ENCODE data around the gene MAPT. TPM values are rescaled to one million over a fixed set of nuclear protein-coding genes. Genes with fewer than 3 reads are reported as not detected.
"Not testable (repeated sequence)": the region's sequence is repeated elsewhere in the genome, so short reads cannot be mapped to it uniquely, and the experiment has no call there.

MAPT gene
- total RNA-seq, 6 experiments from 2014 or later = 0.11 to 0.43 (median 0.26) TPM

- DNase-seq = no peak
- Mint-ChIP-seq H3K4me3 (no peak overlapping the region), H3K4me1 (ENCODE audit: low read depth) (peaks cover 9% of the 10 kb centered on the region), H3K27ac (no peak overlapping the region), H3K36me3 (ENCODE audit: low read depth) (no peaks in the 10 kb centered on the region), H3K9me3 (no peaks in the 10 kb centered on the region), H3K27me3 (ENCODE audit: insufficient read depth) (peaks cover 5% of the 10 kb centered on the region)
- TF ChIP-seq CTCF (IDR thresholded peaks at IDR 0.05) = no peak
Measured at GRCh38 chr17:46000757-46001156, 106.4 kb downstream of the MAPT start.

GRCh38 chr17:46001390-46002310 lies 107.3 kb downstream of the MAPT start:
- no peak for DNase-seq
- Mint-ChIP-seq H3K36me3 (ENCODE audit: low read depth) (no peaks in the 10 kb centered on the region), H3K27me3 (ENCODE audit: insufficient read depth) (peaks cover 5% of the 10 kb centered on the region), H3K4me3 (no peak overlapping the region), H3K9me3 (no peaks in the 10 kb centered on the region), H3K27ac (no peak overlapping the region), H3K4me1 (ENCODE audit: low read depth) (peaks cover 9% of the 10 kb centered on the region)
- TF ChIP-seq CTCF (IDR thresholded peaks at IDR 0.05) = no peak

- Mint-ChIP-seq H3K27ac (no peak overlapping the region), H3K36me3 (ENCODE audit: low read depth) (no peaks in the 10 kb centered on the region), H3K27me3 (ENCODE audit: insufficient read depth) (peaks cover 5% of the 10 kb centered on the region), H3K4me1 (ENCODE audit: low read depth) (peaks cover 9% of the 10 kb centered on the region), H3K4me3 (no peak overlapping the region), H3K9me3 (no peaks in the 10 kb centered on the region)
- peak; percentile 38 for DNase-seq
- peak; percentile 98 for TF ChIP-seq CTCF (IDR thresholded peaks at IDR 0.05)
Measured at GRCh38 chr17:46002311-46002972, 108.1 kb downstream of the MAPT start.

GRCh38 chr17:46002973-46003316 lies 108.6 kb downstream of the MAPT start:
- Mint-ChIP-seq H3K27ac (no peak overlapping the region), H3K4me1 (ENCODE audit: low read depth) (peaks cover 6% of the 10 kb centered on the region), H3K4me3 (no peak overlapping the region), H3K27me3 (ENCODE audit: insufficient read depth) (peaks cover 5% of the 10 kb centered on the region), H3K36me3 (ENCODE audit: low read depth) (no peaks in the 10 kb centered on the region), H3K9me3 (no peaks in the 10 kb centered on the region)
- DNase-seq = no peak
- TF ChIP-seq CTCF (IDR thresholded peaks at IDR 0.05) = no peak

- no peaks in the 10 kb centered on the region for H3K36me3 Mint-ChIP-seq (ENCODE audit: low read depth)
- TF ChIP-seq CTCF (IDR thresholded peaks at IDR 0.05) = no peak
- no peak overlapping the region for H3K27ac Mint-ChIP-seq
- H3K4me1 Mint-ChIP-seq (ENCODE audit: low read depth) = peaks cover 6% of the 10 kb centered on the region
- no peak overlapping the region for H3K4me3 Mint-ChIP-seq
- H3K9me3 Mint-ChIP-seq = no peaks in the 10 kb centered on the region
- no peak for DNase-seq
- H3K27me3 Mint-ChIP-seq (ENCODE audit: insufficient read depth) = peaks cover 5% of the 10 kb centered on the region
Measured at GRCh38 chr17:46003907-46004748, 109.8 kb downstream of the MAPT start.

GRCh38 chr17:46006082-46006481 lies 111.7 kb downstream of the MAPT start:
- H3K27ac Mint-ChIP-seq; DNase-seq; H3K36me3 Mint-ChIP-seq (ENCODE audit: low read depth); H3K27me3 Mint-ChIP-seq (ENCODE audit: insufficient read depth); H3K4me3 Mint-ChIP-seq; H3K9me3 Mint-ChIP-seq: not testable (repeated sequence)
- peaks cover 11% of the 10 kb centered on the region for H3K4me1 Mint-ChIP-seq (ENCODE audit: low read depth)
